NCI-H2029 (cell line): ENCODE measurements around the gene CRTC1.

ENCODE experiments used
- DNase-seq: peaks from one replicate; lab custom pipeline; 2025; lab: John Stamatoyannopoulos, UW

Gene CRTC1

GRCh38 chr19:18784786-18785120 lies 101.3 kb downstream of the CRTC1 start:
- DNase-seq: no peak

- DNase-seq: peak; percentile 77
These were observed 102.0 kb downstream of the CRTC1 start for GRCh38 chr19:18785179-18786124.

GRCh38 chr19:18788529-18789421 lies 105.3 kb downstream of the CRTC1 start:
- DNase-seq: no peak

GRCh38 chr19:18789422-18789869 lies 106.0 kb downstream of the CRTC1 start:
- no peak for DNase-seq

GRCh38 chr19:18789883-18790565 lies 106.5 kb downstream of the CRTC1 start:
- no peak for DNase-seq

- no peak for DNase-seq
These were observed 107.3 kb downstream of the CRTC1 start, which contains the start of gene COMP for GRCh38 chr19:18790566-18791314. Gene COMP (minus strand): TSS chr19:18791305. CDS start chr19:18791269, 36 bp downstream.

- no peak for DNase-seq
These were observed 107.8 kb downstream of the CRTC1 start for GRCh38 chr19:18791315-18791678.

GRCh38 chr19:18792661-18793060 lies 109.2 kb downstream of the CRTC1 start:
- DNase-seq: no peak

GRCh38 chr19:18793144-18794028 lies 109.9 kb downstream of the CRTC1 start:
- no peak for DNase-seq

- no peak for DNase-seq
These were observed 110.5 kb downstream of the CRTC1 start for GRCh38 chr19:18794029-18794313.

GRCh38 chr19:18794692-18795091 lies 111.2 kb downstream of the CRTC1 start:
- DNase-seq: no peak

GRCh38 chr19:18795540-18795939 lies 112.1 kb downstream of the CRTC1 start:
- no peak for DNase-seq

- DNase-seq: no peak
These were observed 112.8 kb downstream of the CRTC1 start for GRCh38 chr19:18796239-18796638.

- DNase-seq: no peak
These were observed 115.2 kb downstream of the CRTC1 start for GRCh38 chr19:18798384-18799352.

GRCh38 chr19:18799389-18799970 lies 116.0 kb downstream of the CRTC1 start:
- no peak for DNase-seq

- DNase-seq: no peak
These were observed 116.6 kb downstream of the CRTC1 start for GRCh38 chr19:18800079-18800478.

GRCh38 chr19:18800636-18801035 lies 117.2 kb downstream of the CRTC1 start:
- no peak for DNase-seq

- DNase-seq: no peak
These were observed 118.9 kb downstream of the CRTC1 start for GRCh38 chr19:18802354-18802753.

- no peak for DNase-seq
These were observed 120.2 kb downstream of the CRTC1 start for GRCh38 chr19:18803550-18804138.
